DMS153 (cell line): ENCODE results near the gene PPP1R13B.

Source experiments
- DNase-seq: peaks from one replicate; lab custom pipeline; 2025; lab: John Stamatoyannopoulos, UW

The PPP1R13B gene

GRCh38 chr14:103742499-103743255, 104.7 kb downstream of the PPP1R13B start:
- DNase-seq = no peak

- DNase-seq = no peak
These were observed 105.5 kb downstream of the PPP1R13B start for GRCh38 chr14:103741876-103742275.

- no peak for DNase-seq
These were observed 106.2 kb downstream of the PPP1R13B start for GRCh38 chr14:103740991-103741689.

GRCh38 chr14:103739793-103740501, 107.4 kb downstream of the PPP1R13B start:
- DNase-seq = no peak

GRCh38 chr14:103739466-103739792, 107.9 kb downstream of the PPP1R13B start:
- DNase-seq = no peak

GRCh38 chr14:103738701-103739451, 108.5 kb downstream of the PPP1R13B start:
- no peak for DNase-seq

- DNase-seq = no peak
These were observed 109.2 kb downstream of the PPP1R13B start for GRCh38 chr14:103738166-103738565.

- DNase-seq = no peak
These were observed 109.8 kb downstream of the PPP1R13B start for GRCh38 chr14:103737432-103738045.

- no peak for DNase-seq
These were observed 110.6 kb downstream of the PPP1R13B start for GRCh38 chr14:103736546-103737431.

- no peak for DNase-seq
These were observed 111.4 kb downstream of the PPP1R13B start for GRCh38 chr14:103735815-103736545.

GRCh38 chr14:103735439-103735814, 111.9 kb downstream of the PPP1R13B start:
- DNase-seq = no peak

- DNase-seq = no peak
These were observed 112.4 kb downstream of the PPP1R13B start for GRCh38 chr14:103735022-103735421.

- DNase-seq = no peak
These were observed 113.1 kb downstream of the PPP1R13B start for GRCh38 chr14:103734081-103734888.

GRCh38 chr14:103733651-103734050, 113.7 kb downstream of the PPP1R13B start:
- DNase-seq = no peak

- no peak for DNase-seq
These were observed 114.3 kb downstream of the PPP1R13B start for GRCh38 chr14:103732868-103733620.

- no peak for DNase-seq
These were observed 115.2 kb downstream of the PPP1R13B start for GRCh38 chr14:103731916-103732867.

GRCh38 chr14:103731481-103731880, 115.9 kb downstream of the PPP1R13B start:
- no peak for DNase-seq
